IMR-90 (cell line): ENCODE data around the gene NENF. TPM values are rescaled to one million over a fixed set of nuclear protein-coding genes. Genes with fewer than 3 reads are reported as not detected.
A peak's percentile ranks its signal among the peaks of the same experiment; 100 is the strongest.

Experiments used
- ATAC-seq: fragments of 200-7000 bp; cut with Tn5 transposase; 2 replicates; pipeline ENCODE4 v1.9.1; 2020; ENCODE audit warnings: low read depth, mild to moderate bottlenecking, moderate library complexity
- BruUV-seq: library from RNA; stranded (reverse); fragments of 400-500 nt; replicated peaks from 2 replicates; lab custom pipeline; 2021; lab: Mats Ljungman, UMichigan
- CTCF ChIA-PET: fragments of 300-600 bp; formaldehyde crosslinking; extraction: SDS; loops from one replicate; lab custom pipeline; 2021; ENCODE audit warnings: antibody characterized with exemption; lab: Yijun Ruan, JAX
- POLR2A ChIA-PET: fragments of 300-600 bp; sonication (Branson Sonifier 250); formaldehyde crosslinking; loops from one replicate; lab custom pipeline; 2022; ENCODE audit warnings: antibody characterized with exemption; ENCODE audit not compliant: unreplicated experiment; lab: Charles Lee
- DNase-seq: peaks from one replicate; pipeline ENCODE4 v3.0.0; 2013
- H2AFZ ChIP-seq: replicated peaks from 2 replicates; pipeline ENCODE3; 2013; ENCODE audit warnings: low read length, mild to moderate bottlenecking; ENCODE audit not compliant: poor library complexity
- H2AK5ac ChIP-seq: 2 replicates; pipeline ENCODE4 v1.6.1; 2013; ENCODE audit warnings: low read depth, low read length, inconsistent platforms
- H2AK9ac ChIP-seq: replicated peaks from 2 replicates; pipeline ENCODE3; 2013; ENCODE audit warnings: mild to moderate bottlenecking, low read depth, low read length, moderate library complexity; ENCODE audit not compliant: poor library complexity
- H2BK120ac ChIP-seq: 2 replicates; pipeline ENCODE4 v1.6.1; 2013; ENCODE audit warnings: low read depth, low read length, inconsistent platforms
- H2BK15ac ChIP-seq: 3 replicates; pipeline ENCODE4 v1.6.1; 2013; ENCODE audit warnings: low read depth, low read length, inconsistent platforms
- H2BK20ac ChIP-seq: 2 replicates; pipeline ENCODE4 v1.6.1; 2013; ENCODE audit warnings: low read depth, mild to moderate bottlenecking, inconsistent platforms, low read length, moderate library complexity
- H2BK5ac ChIP-seq: 2 replicates; pipeline ENCODE4 v1.6.1; 2013; ENCODE audit warnings: mild to moderate bottlenecking, low read depth, low read length, inconsistent platforms; ENCODE audit not compliant: poor library complexity, severe bottlenecking
- H3K14ac ChIP-seq: replicated peaks from 2 replicates; pipeline ENCODE4 v1.6.1; 2013; ENCODE audit warnings: low read depth, low read length, inconsistent platforms
- H3K18ac ChIP-seq: 2 replicates; pipeline ENCODE4 v1.6.1; 2013; ENCODE audit warnings: low read depth, low read length, control low read depth
- H3K23ac ChIP-seq: 2 replicates; pipeline ENCODE4 v1.6.1; 2013; ENCODE audit warnings: low read depth, low read length, inconsistent platforms
- H3K27ac ChIP-seq: 2 replicates; pipeline ENCODE4 v1.5.1; 2013; ENCODE audit warnings: mild to moderate bottlenecking, control low read depth, low read length; ENCODE audit not compliant: insufficient read depth
- H3K27me3 ChIP-seq: 2 replicates; pipeline ENCODE4 v1.6.1; 2013; ENCODE audit warnings: low read length; ENCODE audit not compliant: control insufficient read depth, insufficient read depth
- H3K36me3 ChIP-seq: 2 replicates; pipeline ENCODE4 v1.6.1; 2013; ENCODE audit warnings: low read length, mixed read lengths; ENCODE audit not compliant: control insufficient read depth, insufficient read depth
- H3K4ac ChIP-seq: 2 replicates; pipeline ENCODE4 v1.6.1; 2013; ENCODE audit warnings: low read depth, low read length, inconsistent platforms
- H3K4me1 ChIP-seq: 2 replicates; pipeline ENCODE4 v1.6.1; 2013; ENCODE audit warnings: low read length, mixed read lengths; ENCODE audit not compliant: control insufficient read depth, insufficient read depth
- H3K4me2 ChIP-seq: 2 replicates; pipeline ENCODE4 v1.6.1; 2013; ENCODE audit warnings: low read depth, mild to moderate bottlenecking, control low read depth, low read length, moderate library complexity
- H3K4me3 ChIP-seq: 2 replicates; pipeline ENCODE4 v1.5.1; 2013; ENCODE audit warnings: low read depth, mild to moderate bottlenecking, control low read depth, low read length, moderate library complexity; ENCODE audit not compliant: insufficient read depth
- H3K56ac ChIP-seq: 2 replicates; pipeline ENCODE4 v1.6.1; 2013; ENCODE audit warnings: low read length, inconsistent platforms; ENCODE audit not compliant: insufficient read depth; ENCODE audit errors: extremely low read depth
- H3K79me1 ChIP-seq, 2 experiments: 2 replicates each; pipeline ENCODE4 v1.6.1; 2013; ENCODE audit warnings: low read length in 2 of 2, inconsistent platforms in 1 of 2, low read depth in 1 of 2
- H3K9ac ChIP-seq: 2 replicates; pipeline ENCODE4 v1.6.1; 2013; ENCODE audit warnings: low read depth, low read length, control low read depth
- H3K9me1 ChIP-seq: 2 replicates; pipeline ENCODE4 v1.6.1; 2013; ENCODE audit warnings: low read length, inconsistent platforms; ENCODE audit not compliant: insufficient read depth
- H3K9me3 ChIP-seq: 2 replicates; pipeline ENCODE4 v1.6.1; 2013; ENCODE audit warnings: low read length; ENCODE audit not compliant: control insufficient read depth, insufficient read depth
- H4K20me1 ChIP-seq: 2 replicates; pipeline ENCODE4 v1.6.1; 2013; ENCODE audit warnings: low read length, inconsistent platforms; ENCODE audit not compliant: insufficient read depth
- H4K5ac ChIP-seq: 2 replicates; pipeline ENCODE4 v1.6.1; 2013; ENCODE audit warnings: mild to moderate bottlenecking, low read depth, low read length, control low read depth
- H4K8ac ChIP-seq, 2 experiments: 2 replicates each; pipeline ENCODE4 v1.6.1; 2013; ENCODE audit warnings: low read depth in 2 of 2, low read length in 2 of 2, control low read depth in 1 of 2, inconsistent platforms in 1 of 2
- H4K91ac ChIP-seq: 2 replicates; pipeline ENCODE4 v1.6.1; 2013; ENCODE audit warnings: low read depth, low read length, inconsistent platforms; ENCODE audit not compliant: insufficient read depth
- CEBPB ChIP-seq: IDR thresholded peaks from 2 replicates; pipeline ENCODE4 v1.6.1; 2012; ENCODE audit warnings: low read depth, low read length, improper control_type of control experiment
- CHD1 ChIP-seq: IDR thresholded peaks from 2 replicates; pipeline ENCODE4 v1.6.1; 2012; ENCODE audit warnings: low read depth, low read length, improper control_type of control experiment
- FOS ChIP-seq: fragments of 150-350 bp; IDR thresholded peaks from 2 replicates; pipeline ENCODE4 v1.6.1; 2016; ENCODE audit warnings: low read depth, low read length
- MAZ ChIP-seq: IDR thresholded peaks from 2 replicates; pipeline ENCODE4 v1.6.1; 2012; ENCODE audit warnings: low read depth, mild to moderate bottlenecking, low read length, improper control_type of control experiment, moderate library complexity, borderline replicate concordance
- NFE2L2 ChIP-seq: fragments of 150-350 bp; IDR thresholded peaks from 2 replicates; pipeline ENCODE4 v1.6.1; 2016; ENCODE audit warnings: low read depth, mild to moderate bottlenecking, low read length
- POLR2A ChIP-seq: IDR thresholded peaks from 2 replicates; pipeline ENCODE4 v1.6.1; 2012; ENCODE audit warnings: mild to moderate bottlenecking, low read depth, low read length
- RCOR1 ChIP-seq: IDR thresholded peaks from 2 replicates; pipeline ENCODE4 v1.6.1; 2012; ENCODE audit warnings: mild to moderate bottlenecking, low read length, improper control_type of control experiment; ENCODE audit not compliant: insufficient replicate concordance
- SMC3 ChIP-seq: fragments of 150-350 bp; IDR thresholded peaks from 2 replicates; pipeline ENCODE4 v1.6.1; 2016; ENCODE audit warnings: low read depth, mild to moderate bottlenecking, antibody characterized with exemption, low read length, moderate library complexity
- WGBS, 2 experiments: methylation state at CpG; one replicate each; pipeline versions ENCODE4 v1.1.5 to v1.1.7; 2013; ENCODE audit warnings: missing lambda C conversion rate in 2 of 2; ENCODE audit not compliant: insufficient read length in 1 of 2; ENCODE audit errors: extremely low coverage in 2 of 2; 5-methylcytosine and 5-hydroxymethylcytosine counted together
- dilution Hi-C: fragments of 300-500 bp; cut with HindIII; formaldehyde crosslinking; loops from one replicate; pipeline ENCODE4 v1.14.3; 2018; ENCODE audit warnings: low sequenced_read_pairs; ENCODE audit not compliant: unreplicated experiment
- in situ Hi-C: fragments of 300-500 bp; cut with MboI; formaldehyde crosslinking; loops from 3 replicates; pipeline ENCODE4 v1.14.3; 2019; ENCODE audit warnings: low sequenced_read_pairs, inconsistent platforms, mixed read lengths
- intact Hi-C: fragments of 100-400 bp; cut with micrococcal nuclease; formaldehyde crosslinking; loops from 2 replicates; pipeline ENCODE4 v1.10.0; 2022
- polyA plus RNA-seq, 3 experiments: library from polyadenylated mRNA; depleted of rRNA; stranded (reverse); fragments of >200 nt; gene quantifications; 2 replicates each; pipeline ENCODE4 v1.2.3, GENCODE V29; 2012; ENCODE audit warnings: low replicate concordance in 1 of 3
- total RNA-seq: library from RNA; depleted of rRNA; stranded (reverse); fragments of >200 nt; gene quantifications from 2 replicates; pipeline ENCODE4 v1.2.3, GENCODE V29; 2012
- TF ChIP-seq, protein P1 (sequence below): fragments of 150-350 bp; IDR thresholded peaks from 2 replicates; pipeline ENCODE4 v1.6.1; 2016; ENCODE audit warnings: low read depth, mild to moderate bottlenecking, low read length, moderate library complexity, borderline replicate concordance

The NENF gene
- total and polyA plus RNA-seq, 2 of the 4 experiments (the other 2 are of a cell fraction): 16.0 to 40.4 TPM

DNA sequence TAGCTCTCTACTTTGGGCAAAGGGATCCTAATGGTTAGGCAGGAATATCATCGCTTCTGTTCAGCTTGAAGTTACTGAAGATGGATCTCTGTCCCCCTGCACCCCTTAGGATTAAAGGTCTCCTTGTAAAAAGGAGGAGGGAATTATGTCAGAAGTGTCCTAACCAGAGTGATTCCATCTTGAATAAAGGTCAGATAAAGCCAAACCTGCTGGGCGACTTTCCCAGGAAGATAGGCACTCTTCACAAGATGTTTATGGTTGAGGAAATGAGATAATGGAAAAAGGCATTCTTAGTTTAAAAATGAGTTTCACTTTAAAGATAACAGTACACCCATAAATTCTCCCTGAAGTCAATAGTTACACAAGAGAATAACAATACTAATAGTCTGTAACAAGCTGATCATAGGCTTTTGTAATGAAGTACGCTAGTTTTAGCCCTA, 1.7 kb upstream of the NENF start:
- Histone ChIP-seq H3K4me3 (no peak overlapping the region), H4K20me1 (peaks cover 12% of the 10 kb centered on the region; the same call in 1 of the 2 replicates), H3K9ac (no peak overlapping the region), H3K9me3 (no peaks in the 10 kb centered on the region), H3K9me1 (0 out of 2 replicates have a peak, but pooled peaks cover 3% of the 10 kb centered on the region), H3K4ac (no peak overlapping the region), H3K14ac (no peak overlapping the region), H2AK9ac (no peak overlapping the region), H3K4me2 (peak overlapping the region; percentile 11), H3K27ac (peak overlapping the region; percentile 15; the same call in 1 of the 2 replicates), H3K36me3 (no peaks in the 10 kb centered on the region), H3K56ac (no peak overlapping the region), H2AK5ac (no peak overlapping the region), H2BK20ac (no peak overlapping the region), H2BK120ac (no peak overlapping the region), H2BK15ac (no peak overlapping the region), H4K91ac (no peak overlapping the region), H4K8ac (no peak overlapping the region), H3K79me1 (peaks cover 13 to 31% of the 10 kb centered on the region in 2 experiments), H2BK5ac (peak overlapping the region; percentile 1), H2AFZ (no peak overlapping the region), H3K23ac (no peak overlapping the region), H4K5ac (no peak overlapping the region), H3K27me3 (peaks cover 4% of the 10 kb centered on the region; the same call in 1 of the 2 replicates), H3K4me1 (peaks cover 13% of the 10 kb centered on the region; the same call in 1 of the 2 replicates), H3K18ac (peak overlapping the region; percentile 54; the same call in 1 of the 2 replicates)
- intact Hi-C loops (no loop called here), dilution Hi-C loops (no loop called here), in situ Hi-C loops (no loop called here)
- BruUV-seq: no TSS peak
- ATAC-seq (no peak), DNase-seq (peak; percentile 53)
- TF ChIP-seq CEBPB: no peak
- no peak for TF ChIP-seq NFE2L2
- TF ChIP-seq FOS: no peak
- no peak for TF ChIP-seq SMC3
- TF ChIP-seq CHD1: no peak
- TF ChIP-seq POLR2A: no peak
- TF ChIP-seq, protein P1, sequence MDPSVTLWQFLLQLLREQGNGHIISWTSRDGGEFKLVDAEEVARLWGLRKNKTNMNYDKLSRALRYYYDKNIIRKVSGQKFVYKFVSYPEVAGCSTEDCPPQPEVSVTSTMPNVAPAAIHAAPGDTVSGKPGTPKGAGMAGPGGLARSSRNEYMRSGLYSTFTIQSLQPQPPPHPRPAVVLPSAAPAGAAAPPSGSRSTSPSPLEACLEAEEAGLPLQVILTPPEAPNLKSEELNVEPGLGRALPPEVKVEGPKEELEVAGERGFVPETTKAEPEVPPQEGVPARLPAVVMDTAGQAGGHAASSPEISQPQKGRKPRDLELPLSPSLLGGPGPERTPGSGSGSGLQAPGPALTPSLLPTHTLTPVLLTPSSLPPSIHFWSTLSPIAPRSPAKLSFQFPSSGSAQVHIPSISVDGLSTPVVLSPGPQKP: no peak
- no peak for TF ChIP-seq MAZ
- TF ChIP-seq RCOR1: no peak
- no CpG with 5 or more reads among the region's 3 CpGs for WGBS, 2 experiments
- CTCF ChIA-PET: interaction anchor here (1.7 kb wide), 1 partner anchor 25 kb away, joined by 7 read pairs; no protein-coding TSS in a partner anchor
- POLR2A ChIA-PET: no interaction called here
